BJ (cell line): Measurements from ENCODE around the gene DUSP8. TPM values are rescaled to one million over a fixed set of nuclear protein-coding genes. Genes with fewer than 3 reads are reported as not detected.
"Not testable (repeated sequence)": the region's sequence is repeated elsewhere in the genome, so short reads cannot be mapped to it uniquely, and the experiment has no call there.

Experiments
- CTCF ChIA-PET: fragments of 350-600 bp; formaldehyde crosslinking; extraction: SDS; loops from one replicate; lab custom pipeline; 2021; ENCODE audit warnings: antibody characterized with exemption, inconsistent platforms; lab: Yijun Ruan, JAX
- POLR2A ChIA-PET: fragments of 300-600 bp; sonication (Branson Sonifier 250); formaldehyde crosslinking; extraction: SDS; loops from one replicate; lab custom pipeline; 2021; ENCODE audit warnings: antibody characterized with exemption; lab: Charles Lee
- DNase-seq: peaks from one replicate; pipeline ENCODE4 v3.0.0-alpha.2; 2011; ENCODE audit warnings: low read depth
- H3K27me3 ChIP-seq: 2 replicates; pipeline ENCODE4 v1.6.0; 2011; ENCODE audit warnings: low read length; ENCODE audit not compliant: control insufficient read depth, insufficient read depth
- H3K36me3 ChIP-seq: 2 replicates; pipeline ENCODE4 v1.5.1; 2011; ENCODE audit warnings: low read length; ENCODE audit not compliant: control insufficient read depth, insufficient read depth
- H3K4me3 ChIP-seq: 2 replicates; pipeline ENCODE4 v1.5.1; 2011; ENCODE audit warnings: low read depth, mild to moderate bottlenecking, control low read depth, low read length
- CTCF ChIP-seq: IDR thresholded peaks from 2 replicates; pipeline ENCODE4 v1.5.1; 2011; ENCODE audit warnings: low read depth, mild to moderate bottlenecking, control low read depth, inconsistent platforms, low read length, moderate library complexity; ENCODE audit not compliant: insufficient read depth
- polyA plus RNA-seq: library from polyadenylated mRNA; depleted of rRNA; stranded (reverse); fragments of >200 nt; gene quantifications from 2 replicates; pipeline ENCODE4 v1.2.3, GENCODE V29; 2011

The DUSP8 gene
- polyA plus RNA-seq, 1 experiment = 3.4 TPM

- TF ChIP-seq CTCF = no peak
- CTCF ChIA-PET = interaction anchor here (0.7 to 1.5 kb wide), 3 partner anchors 15 to 32 kb away, joined by 3 to 5 read pairs (median 4); no protein-coding TSS in a partner anchor
Observed at GRCh38 chr11:1598816-1599215, 26.7 kb upstream of the DUSP8 start.

GRCh38 chr11:1598406-1598805 is 26.3 kb upstream of the DUSP8 start:
- H3K4me3 ChIP-seq, H3K36me3 ChIP-seq, POLR2A ChIA-PET, DNase-seq: not testable (repeated sequence)
- peaks cover 14% of the 10 kb centered on the region for H3K27me3 ChIP-seq
- CTCF ChIA-PET = interaction anchor here (0.6 to 5.4 kb wide), 4 partner anchors 11 to 126 kb away, joined by 3 to 31 read pairs (median 4); no protein-coding TSS in a partner anchor

More at GRCh38 chr11:1598816-1599215, 26.7 kb upstream of the DUSP8 start:
- peaks cover 16% of the 10 kb centered on the region for H3K27me3 ChIP-seq
- DNase-seq = no peak
- no peak overlapping the region for H3K4me3 ChIP-seq
- H3K36me3 ChIP-seq = no peaks in the 10 kb centered on the region
- POLR2A ChIA-PET = no interaction called here

GRCh38 chr11:1597994-1598380 is 25.9 kb upstream of the DUSP8 start, which contains the start of gene KRTAP5-2:
TSS of gene KRTAP5-2 (minus strand) at chr11:1598294. CDS start at chr11:1598250, 44 bp downstream.
- H3K27me3 ChIP-seq = peaks cover 14% of the 10 kb centered on the region
- H3K4me3 ChIP-seq = no peak within 1 kb of the TSS
- H3K36me3 ChIP-seq = no peaks in the 10 kb centered on the region
- TF ChIP-seq CTCF = no peak
- no peak for DNase-seq
- CTCF ChIA-PET = interaction anchor here (0.6 to 5.4 kb wide), 5 partner anchors 11 to 317 kb away, joined by 3 to 31 read pairs (median 3); no protein-coding TSS in a partner anchor
- POLR2A ChIA-PET = no interaction called here

GRCh38 chr11:1597331-1597993 is 25.4 kb upstream of the DUSP8 start:
- ChIA-PET POLR2A (no interaction called here), CTCF (interaction anchor here (1.2 to 5.4 kb wide), 5 partner anchors 12 to 316 kb away, joined by 3 to 31 read pairs (median 7); no protein-coding TSS in a partner anchor)
- H3K27me3 ChIP-seq = peaks cover 14% of the 10 kb centered on the region
- no peaks in the 10 kb centered on the region for H3K36me3 ChIP-seq
- no peak overlapping the region for H3K4me3 ChIP-seq
- TF ChIP-seq CTCF = no peak
- no peak for DNase-seq

GRCh38 chr11:1596576-1597121 is 24.6 kb upstream of the DUSP8 start:
- H3K27me3 ChIP-seq = peaks cover 14% of the 10 kb centered on the region
- CTCF ChIA-PET = interaction anchor here (0.6 to 5.4 kb wide), 7 partner anchors 12 to 316 kb away, joined by 3 to 31 read pairs (median 7); no protein-coding TSS in a partner anchor
- DNase-seq = not testable (repeated sequence)

GRCh38 chr11:1595994-1596575 is 24.0 kb upstream of the DUSP8 start:
- H3K4me3 ChIP-seq, DNase-seq, H3K36me3 ChIP-seq: not testable (repeated sequence)
- ChIA-PET CTCF (interaction anchor here (0.6 to 5.4 kb wide), 11 partner anchors 11 to 50 kb away, joined by 3 to 31 read pairs (median 7); partner anchors contain the start of genes KRTAP5-1 and KRTAP5-3), POLR2A (interaction anchor here (1.0 kb wide), 1 partner anchor 12 kb away, joined by 3 read pairs; no protein-coding TSS in a partner anchor)
- H3K27me3 ChIP-seq = peaks cover 14% of the 10 kb centered on the region

More at GRCh38 chr11:1596576-1597121, 24.6 kb upstream of the DUSP8 start:
- POLR2A ChIA-PET, H3K36me3 ChIP-seq, H3K4me3 ChIP-seq: not testable (repeated sequence)
